ENCODE results near the gene HHLA2.

Gene HHLA2

GRCh38 chr3:108327168-108327567 is 30.8 kb downstream of the HHLA2 start:
- H3K9me3 ChIP-seq (ENCODE audit: severe bottlenecking), result no peaks in the 10 kb centered on the region
- no peaks in the 10 kb centered on the region for H3K36me3 ChIP-seq
- H3K27ac ChIP-seq, result no peak overlapping the region
- TF ChIP-seq, protein P1, sequence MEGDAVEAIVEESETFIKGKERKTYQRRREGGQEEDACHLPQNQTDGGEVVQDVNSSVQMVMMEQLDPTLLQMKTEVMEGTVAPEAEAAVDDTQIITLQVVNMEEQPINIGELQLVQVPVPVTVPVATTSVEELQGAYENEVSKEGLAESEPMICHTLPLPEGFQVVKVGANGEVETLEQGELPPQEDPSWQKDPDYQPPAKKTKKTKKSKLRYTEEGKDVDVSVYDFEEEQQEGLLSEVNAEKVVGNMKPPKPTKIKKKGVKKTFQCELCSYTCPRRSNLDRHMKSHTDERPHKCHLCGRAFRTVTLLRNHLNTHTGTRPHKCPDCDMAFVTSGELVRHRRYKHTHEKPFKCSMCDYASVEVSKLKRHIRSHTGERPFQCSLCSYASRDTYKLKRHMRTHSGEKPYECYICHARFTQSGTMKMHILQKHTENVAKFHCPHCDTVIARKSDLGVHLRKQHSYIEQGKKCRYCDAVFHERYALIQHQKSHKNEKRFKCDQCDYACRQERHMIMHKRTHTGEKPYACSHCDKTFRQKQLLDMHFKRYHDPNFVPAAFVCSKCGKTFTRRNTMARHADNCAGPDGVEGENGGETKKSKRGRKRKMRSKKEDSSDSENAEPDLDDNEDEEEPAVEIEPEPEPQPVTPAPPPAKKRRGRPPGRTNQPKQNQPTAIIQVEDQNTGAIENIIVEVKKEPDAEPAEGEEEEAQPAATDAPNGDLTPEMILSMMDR (IDR thresholded peaks at IDR 0.05; ENCODE audit: low read depth, low read length), result no peak
- no peak overlapping the region for H3K4me3 ChIP-seq (ENCODE audit: low read depth, low read length)
- H3K27me3 ChIP-seq (ENCODE audit: insufficient read depth, low read depth, severe bottlenecking), result no peaks in the 10 kb centered on the region
- no peak for DNase-seq

GRCh38 chr3:108328821-108329486 is 32.6 kb downstream of the HHLA2 start:
- DNase-seq, result no peak
- no peak overlapping the region for H3K4me3 ChIP-seq (ENCODE audit: low read depth, low read length)
- H3K36me3 ChIP-seq, result no peaks in the 10 kb centered on the region
- H3K27me3 ChIP-seq (ENCODE audit: insufficient read depth, low read depth, severe bottlenecking), result no peaks in the 10 kb centered on the region
- H3K9me3 ChIP-seq (ENCODE audit: severe bottlenecking), result no peaks in the 10 kb centered on the region
- TF ChIP-seq, protein P1 (IDR thresholded peaks at IDR 0.05; ENCODE audit: low read depth, low read length), result no peak
- H3K27ac ChIP-seq, result no peak overlapping the region

- TF ChIP-seq, protein P1 (IDR thresholded peaks at IDR 0.05; ENCODE audit: low read depth, low read length), result no peak
- H3K9me3 ChIP-seq (ENCODE audit: severe bottlenecking), result no peaks in the 10 kb centered on the region
- H3K36me3 ChIP-seq, result no peaks in the 10 kb centered on the region
- DNase-seq, result no peak
- no peaks in the 10 kb centered on the region for H3K27me3 ChIP-seq (ENCODE audit: insufficient read depth, low read depth, severe bottlenecking)
- no peak overlapping the region for H3K4me3 ChIP-seq (ENCODE audit: low read depth, low read length)
- H3K27ac ChIP-seq, result no peak overlapping the region
Observed at GRCh38 chr3:108329508-108329907, 33.2 kb downstream of the HHLA2 start.

DNA sequence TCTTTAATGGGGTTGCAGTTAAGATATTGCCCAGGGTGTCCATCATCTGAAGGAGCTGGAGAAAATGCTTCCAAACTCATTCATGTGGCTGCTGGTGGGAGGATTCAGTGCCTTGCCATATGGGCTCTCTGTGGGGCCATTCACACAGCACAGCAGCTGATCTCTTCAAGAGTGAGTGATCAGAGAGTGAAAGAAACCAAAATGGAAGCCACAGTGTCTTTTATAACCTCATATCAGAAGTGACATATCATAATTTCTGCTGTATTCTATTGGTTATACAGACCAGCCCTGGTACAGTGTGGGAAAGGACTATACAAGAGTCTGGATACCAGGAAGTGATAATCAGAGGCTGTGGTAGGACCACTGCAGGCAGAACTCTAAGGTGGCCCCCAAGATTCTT is 33.6 kb downstream of the HHLA2 start:
- no peaks in the 10 kb centered on the region for H3K9me3 ChIP-seq (ENCODE audit: severe bottlenecking)
- no peak for DNase-seq
- H3K27ac ChIP-seq, result no peak overlapping the region
- H3K4me3 ChIP-seq (ENCODE audit: low read depth, low read length), result no peak overlapping the region
- H3K27me3 ChIP-seq (ENCODE audit: insufficient read depth, low read depth, severe bottlenecking), result no peaks in the 10 kb centered on the region
- no peaks in the 10 kb centered on the region for H3K36me3 ChIP-seq
- TF ChIP-seq, protein P1 (IDR thresholded peaks at IDR 0.05; ENCODE audit: low read depth, low read length), result no peak

- TF ChIP-seq, protein P1 (IDR thresholded peaks at IDR 0.05; ENCODE audit: low read depth, low read length), result no peak
- Histone ChIP-seq H3K27me3 (ENCODE audit: insufficient read depth, low read depth, severe bottlenecking) (no peaks in the 10 kb centered on the region), H3K4me3 (ENCODE audit: low read depth, low read length) (no peak overlapping the region), H3K36me3 (no peaks in the 10 kb centered on the region), H3K9me3 (ENCODE audit: severe bottlenecking) (no peaks in the 10 kb centered on the region), H3K27ac (no peak overlapping the region)
- DNase-seq, result no peak
Observed at GRCh38 chr3:108331792-108332191, 35.4 kb downstream of the HHLA2 start.

- H3K9me3 ChIP-seq (ENCODE audit: severe bottlenecking), result no peaks in the 10 kb centered on the region
- no peak overlapping the region for H3K27ac ChIP-seq
- TF ChIP-seq, protein P1 (IDR thresholded peaks at IDR 0.05; ENCODE audit: low read depth, low read length), result no peak
- DNase-seq, result no peak
- H3K4me3 ChIP-seq (ENCODE audit: low read depth, low read length), result no peak overlapping the region
- no peaks in the 10 kb centered on the region for H3K27me3 ChIP-seq (ENCODE audit: insufficient read depth, low read depth, severe bottlenecking)
- H3K36me3 ChIP-seq, result no peaks in the 10 kb centered on the region
Observed at GRCh38 chr3:108333961-108334360, 37.6 kb downstream of the HHLA2 start.
